H1 (cell line): ENCODE results near the gene SMNDC1.

ENCODE experiments used
- CTCF ChIP-seq, 3 experiments: IDR thresholded peaks; 1 replicate in 2 of 3; 2 replicates in 1 of 3; pipeline versions ENCODE4 v1.5.1 to v1.6.1; 2011; ENCODE audit warnings: low read length in 3 of 3, mild to moderate bottlenecking in 3 of 3, inconsistent platforms in 2 of 3, low read depth in 1 of 3, moderate library complexity in 1 of 3; ENCODE audit not compliant: insufficient read depth in 1 of 3; ENCODE audit errors: control extremely low read depth in 1 of 3
- POLR2AphosphoS5 ChIP-seq: IDR thresholded peaks from 2 replicates; pipeline ENCODE4 v1.6.1; 2011; ENCODE audit warnings: low read depth, low read length

DNA sequence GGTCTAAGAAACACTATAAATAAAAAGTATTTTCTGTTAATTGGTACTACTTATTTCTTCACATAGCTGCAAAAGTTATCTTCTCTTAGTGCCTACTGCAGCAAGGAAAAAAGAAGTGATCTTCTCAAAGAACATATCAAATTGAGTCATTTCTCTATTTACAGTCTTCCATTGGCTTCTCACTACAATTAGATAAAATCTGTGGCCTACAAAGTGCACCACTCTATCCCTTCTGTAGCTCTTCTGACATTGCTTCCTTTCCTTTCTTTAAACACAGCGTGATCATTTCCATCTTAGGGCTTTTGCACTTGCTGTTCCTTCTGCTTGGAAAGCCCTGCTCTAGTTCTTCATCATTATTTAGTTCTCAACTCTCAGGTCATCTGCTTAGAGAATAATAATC, 52.6 kb downstream of the SMNDC1 start:
- TF ChIP-seq CTCF (IDR thresholded peaks at IDR 0.05; ENCODE audit: control extremely low read depth in 1 of 3, insufficient read depth in 1 of 3, low read depth in 1 of 3, low read length in 3 of 3) = no peak
- TF ChIP-seq POLR2AphosphoS5 = no peak
